GM12878 (cell line): ENCODE measurements around the gene NAT9. TPM values are rescaled to one million over a fixed set of nuclear protein-coding genes. Genes with fewer than 3 reads are reported as not detected.

Source experiments
- ATAC-seq: fragments of 200-7000 bp; cut with Tn5 transposase; 3 replicates; pipeline ENCODE4 v1.9.1; 2020; ENCODE audit warnings: mild to moderate bottlenecking, moderate library complexity
- Bru-seq: library from RNA; stranded (reverse); fragments of 400-500 nt; gene quantifications from one replicate; lab custom pipeline; 2021; lab: Mats Ljungman, UMichigan
- BruChase-seq, 2 experiments: library from RNA; stranded (reverse); fragments of 400-500 nt; gene quantifications; one replicate each; lab custom pipeline; 2021; lab: Mats Ljungman, UMichigan
- BruUV-seq: library from RNA; stranded (reverse); fragments of 400-500 nt; replicated peaks from 2 replicates; lab custom pipeline; 2021; lab: Mats Ljungman, UMichigan
- CTCF ChIA-PET: fragments of 300-600 bp; sonication (Branson Sonifier 250); formaldehyde crosslinking; extraction: SDS; loops from one replicate; lab custom pipeline; 2021; ENCODE audit warnings: inconsistent platforms; lab: Yijun Ruan, JAX
- POLR2A ChIA-PET: fragments of 350-600 bp; formaldehyde crosslinking; extraction: SDS; loops from one replicate; lab custom pipeline; 2021; ENCODE audit warnings: inconsistent platforms; lab: Charles Lee
- RAD21 ChIA-PET: fragments of 300-600 bp; sonication (Branson Sonifier 250); formaldehyde crosslinking; loops from one replicate; lab custom pipeline; 2023; ENCODE audit warnings: antibody characterized with exemption; ENCODE audit not compliant: unreplicated experiment; lab: Charles Lee
- SMC1A ChIA-PET: fragments of 300-600 bp; sonication (Branson Sonifier 250); formaldehyde crosslinking; loops from one replicate; lab custom pipeline; 2023; ENCODE audit not compliant: unreplicated experiment, uncharacterized antibody; lab: Charles Lee
- DNase-seq: peaks from one replicate; pipeline ENCODE4 v3.0.0-alpha.2; 2011; ENCODE audit warnings: low read depth, low spot score
- FAIRE-seq: peaks from 3 replicates; lab custom pipeline; 2011; peaks lifted over from hg19 to GRCh38; lab: Jason Lieb, UNC
- H2AFZ ChIP-seq: 2 replicates; pipeline ENCODE4 v1.6.0; 2011; ENCODE audit warnings: low read depth, low read length, control low read depth; ENCODE audit not compliant: control insufficient read depth
- H3K27ac ChIP-seq: 2 replicates; pipeline ENCODE4 v1.5.1; 2011; ENCODE audit warnings: control low read depth; ENCODE audit not compliant: control insufficient read depth, insufficient read depth
- H3K27me3 ChIP-seq, 2 experiments: replicated peaks in 1 of 2; 2 replicates each; pipeline versions ENCODE4 v1.6.0 to v1.6.1; 2011; ENCODE audit warnings: low read length in 1 of 2; ENCODE audit not compliant: control insufficient read depth in 2 of 2, insufficient read depth in 2 of 2
- H3K36me3 ChIP-seq, 2 experiments: 2 replicates each; pipeline ENCODE4 v1.5.1; 2011; ENCODE audit warnings: low read length in 1 of 2; ENCODE audit not compliant: control insufficient read depth in 2 of 2, insufficient read depth in 2 of 2
- H3K4me1 ChIP-seq: 2 replicates; pipeline ENCODE4 v1.6.1; 2011; ENCODE audit warnings: mild to moderate bottlenecking, low read length, moderate library complexity, mixed read lengths; ENCODE audit not compliant: control insufficient read depth, insufficient read depth
- H3K4me2 ChIP-seq: 2 replicates; pipeline ENCODE4 v1.6.0; 2011; ENCODE audit warnings: control low read depth; ENCODE audit not compliant: control insufficient read depth, insufficient read depth
- H3K4me3 ChIP-seq: fragments of 200-600 bp; sonication (generic); 2 replicates; pipeline ENCODE4 v1.5.1; 2016
- H3K79me2 ChIP-seq: 2 replicates; pipeline ENCODE4 v1.6.0; 2011; ENCODE audit warnings: low read length; ENCODE audit not compliant: control insufficient read depth, insufficient read depth
- H3K9ac ChIP-seq: 2 replicates; pipeline ENCODE4 v1.8.0; 2011; ENCODE audit warnings: low read length, control low read depth, mixed read lengths; ENCODE audit not compliant: control insufficient read depth, insufficient read depth
- H3K9me3 ChIP-seq: replicated peaks from 3 replicates; pipeline ENCODE4 v1.5.1; 2011; ENCODE audit warnings: mild to moderate bottlenecking, low read length; ENCODE audit not compliant: control insufficient read depth, insufficient read depth
- H4K20me1 ChIP-seq: 2 replicates; pipeline ENCODE4 v1.6.0; 2011; ENCODE audit not compliant: control insufficient read depth, insufficient read depth
- CEBPZ ChIP-seq: fragments of 150-350 bp; IDR thresholded peaks from 2 replicates; pipeline ENCODE4 v1.6.1; 2016; ENCODE audit warnings: low read depth, low read length
- CHD2 ChIP-seq: IDR thresholded peaks from 2 replicates; pipeline ENCODE4 v1.6.1; 2011; ENCODE audit warnings: low read depth, low read length, improper control_type of control experiment, borderline replicate concordance
- EGR1 ChIP-seq, 2 experiments: IDR thresholded peaks; 1 replicate in 1 of 2; 2 replicates in 1 of 2; pipeline ENCODE4 v1.6.1; 2011 to 2012; ENCODE audit warnings: low read depth in 2 of 2, low read length in 2 of 2, borderline replicate concordance in 1 of 2, mild to moderate bottlenecking in 1 of 2, moderate library complexity in 1 of 2
- EZH2 ChIP-seq: IDR thresholded peaks from 2 replicates; pipeline ENCODE4 v1.6.1; 2012; ENCODE audit warnings: low read depth, mild to moderate bottlenecking, control low read depth, inconsistent platforms, low read length, borderline replicate concordance; ENCODE audit not compliant: control insufficient read depth
- FOXM1 ChIP-seq: IDR thresholded peaks from 2 replicates; pipeline ENCODE4 v1.6.1; 2012; ENCODE audit warnings: low read depth, mild to moderate bottlenecking, inconsistent platforms, low read length, moderate library complexity
- HDAC2 ChIP-seq: fragments of 200-600 bp; sonication (generic); IDR thresholded peaks from 2 replicates; pipeline ENCODE4 v1.6.1; 2017
- HDGF ChIP-seq: fragments of 450-650 bp; IDR thresholded peaks from 2 replicates; pipeline ENCODE4 v1.6.1; 2016; ENCODE audit warnings: antibody characterized with exemption
- IKZF1 ChIP-seq: fragments of 450-650 bp; conservative IDR thresholded peaks from 2 replicates; pipeline ENCODE4 v1.6.1; 2017; ENCODE audit warnings: antibody characterized with exemption, mild to moderate bottlenecking
- IKZF2 ChIP-seq, 2 experiments: fragments of 450-650 bp; IDR thresholded peaks; 2 replicates each; pipeline ENCODE4 v1.6.1; 2017; ENCODE audit warnings: mild to moderate bottlenecking in 2 of 2, moderate library complexity in 2 of 2
- NR2C1 ChIP-seq: fragments of 450-650 bp; IDR thresholded peaks from 2 replicates; pipeline ENCODE4 v1.6.1; 2017; ENCODE audit warnings: antibody characterized with exemption, mild to moderate bottlenecking, moderate library complexity
- SUPT20H ChIP-seq: IDR thresholded peaks from 2 replicates; pipeline ENCODE4 v1.6.1; 2011; ENCODE audit warnings: low read depth, mild to moderate bottlenecking, low read length, moderate library complexity, borderline replicate concordance; ENCODE audit not compliant: control insufficient read depth
- USF2 ChIP-seq: IDR thresholded peaks from 2 replicates; pipeline ENCODE4 v1.6.1; 2011; ENCODE audit warnings: low read depth, low read length, improper control_type of control experiment, borderline replicate concordance
- WGBS: methylation state at CpG from one replicate; pipeline ENCODE4 v1.1.6; 2016; ENCODE audit warnings: low lambda C conversion rate; ENCODE audit not compliant: insufficient replicate concordance, insufficient coverage; ENCODE audit errors: missing lambda C conversion rate; 5-methylcytosine and 5-hydroxymethylcytosine counted together
- in situ Hi-C: fragments of 300-500 bp; cut with MboI; formaldehyde crosslinking; loops from 9 replicates; pipeline ENCODE4 v1.14.3; 2018; ENCODE audit warnings: mixed read lengths
- intact Hi-C: fragments of 100-400 bp; cut with micrococcal nuclease; formaldehyde crosslinking; loops from one replicate; pipeline ENCODE4 v1.14.2; 2022; ENCODE audit not compliant: unreplicated experiment
- long read RNA-seq, 2 experiments: library from polyadenylated mRNA; unstranded; transcript quantifications; one replicate each; pipeline ENCODE4 v2.0.0, GENCODE V29; 2019 to 2020
- polyA minus RNA-seq, 3 experiments: library from RNA; depleted of rRNA, polyadenylated mRNA; stranded (reverse); fragments of >200 nt; gene quantifications; 2 replicates each; pipeline ENCODE4 v1.2.3, GENCODE V29; 2011
- polyA plus RNA-seq, 11 experiments: library from polyadenylated mRNA; depleted of rRNA in 4 of 11; unstranded in 6 of 11; stranded (reverse) in 5 of 11; fragments of >200 nt; fragmentation: Nextera tagmentation in 4 of 11; fragmentation: Illumina TruSeq in 1 of 11; extraction: Ambion mirVana in 4 of 11; extraction: Trizol in 1 of 11; gene quantifications; 1 replicate in 1 of 11; 2 replicates in 10 of 11; pipeline versions ENCODE4 v1.2.1 to v1.2.3, GENCODE V29; 2011 to 2016; ENCODE audit warnings: inconsistent platforms in 2 of 11, missing spikeins in 2 of 11, low read depth in 1 of 11
- total RNA-seq, 4 experiments: library from RNA; depleted of rRNA in 3 of 4; stranded (reverse); fragments of >200 nt in 3 of 4; fragmentation: Illumina TruSeq in 1 of 4; extraction: Trizol in 1 of 4; gene quantifications; 2 replicates each; pipeline versions ENCODE4 v1.2.1 to v1.2.3, GENCODE V29; 2013 to 2021

NAT9 gene
- total RNA-seq (2013; cell fraction: nucleolus; rRNA removed), result 68.1 and 91.4 TPM in 2 replicates
- total RNA-seq (2014; rRNA removed) (16.3 and 16.7 TPM in 2 replicates), total RNA-seq (2014; rRNA removed; fragmentation: Illumina TruSeq; extraction: Trizol) (27.5 and 28.0 TPM in 2 replicates), total RNA-seq (2021) (44.8 and 45.3 TPM in 2 replicates), polyA plus RNA-seq (2011; rRNA removed) (23.2 and 26.7 TPM in 2 replicates), polyA plus RNA-seq (2014; fragmentation: Illumina TruSeq; extraction: Trizol) (17.9 and 26.4 TPM in 2 replicates), polyA plus RNA-seq (2014; fragmentation: Nextera tagmentation; extraction: Ambion mirVana) (1 to 10 TPM; 3.5 to 4.5 TPM), polyA plus RNA-seq (2014; rRNA removed) (43.2 and 46.4 TPM in 2 replicates), polyA plus RNA-seq (2016; fragmentation: Nextera tagmentation; extraction: Ambion mirVana) (10 to 100 TPM; 33.9 to 36.4 TPM), polyA minus RNA-seq (2011; rRNA and poly(A)+ RNA removed) (18.9 and 36.0 TPM in 2 replicates), Bru-seq, nascent RNA (percentile 80 among the genes with signal in this experiment), BruChase-seq, experiment 1, labeled RNA remaining after a 6-hour chase (percentile 80 among the genes with signal in this experiment), BruChase-seq, experiment 2, labeled RNA remaining after a 2-hour chase (percentile 83 among the genes with signal in this experiment)
- 36.0 TPM for polyA plus RNA-seq (2011; ENCODE audit: low read depth)
- 31.5 and 40.8 TPM in 2 replicates for polyA plus RNA-seq (2011; cell fraction: cytosol; rRNA removed)
- 150 and 164 TPM in 2 replicates for polyA plus RNA-seq (2011; cell fraction: nucleus; rRNA removed)
- polyA plus RNA-seq (2012), result 40.0 and 45.4 TPM in 2 replicates
- 6.5 and 9.3 TPM in 2 replicates for polyA minus RNA-seq (2011; cell fraction: cytosol; rRNA and poly(A)+ RNA removed)
- polyA minus RNA-seq (2011; cell fraction: nucleus; rRNA and poly(A)+ RNA removed), result 29.6 and 34.8 TPM in 2 replicates
- long read RNA-seq, experiment 1, transcript NAT9-210 (7 exons, 1,860 nt), result major isoform, 8 of 28 reads
- long read RNA-seq, experiment 1, transcript NAT9-201 (7 exons, 1,875 nt), result major isoform, 8 of 28 reads
- long read RNA-seq, experiment 1, partial matches to known transcripts, result 6 of 28 reads
- long read RNA-seq, experiment 1, other reads (novel, unspliced or antisense), result 6 of 28 reads
- long read RNA-seq, experiment 2, transcript NAT9-201 (7 exons, 1,875 nt), result minor isoform, 15 of 69 reads
- long read RNA-seq, experiment 2, transcript NAT9-210 (7 exons, 1,860 nt), result major isoform, 19 of 69 reads
- long read RNA-seq, experiment 2, partial matches to known transcripts, result 6 of 69 reads
- long read RNA-seq, experiment 2, other reads (novel, unspliced or antisense), result 21 of 69 reads

- Histone ChIP-seq H3K4me2 (peak within 1 kb of the TSS; percentile 95), H2AFZ (peak within 1 kb of the TSS; percentile 91), H3K9ac (peak within 1 kb of the TSS; percentile 86), H3K27ac (peak within 1 kb of the TSS; percentile 59), H3K79me2 (peaks cover 16% of the 10 kb centered on the region), H3K27me3 (no peaks in the 10 kb centered on the region), H3K4me3 (peak within 1 kb of the TSS; percentile 73), H4K20me1 (no peaks in the 10 kb centered on the region; the same call in 1 of the 2 replicates), H3K9me3 (no peaks in the 10 kb centered on the region), H3K4me1 (peaks cover 28% of the 10 kb centered on the region), H3K36me3 (peaks cover 12 to 18% of the 10 kb centered on the region in 2 experiments; a peak in 3 of 4 replicates)
- CTCF ChIA-PET, result interaction anchor here (0.7 to 3.4 kb wide), 11 partner anchors 16 to 216 kb away, joined by 3 to 17 read pairs (median 3); partner anchors contain the start of gene RAB37
- BruUV-seq, result no TSS peak
- RAD21 ChIA-PET, result interaction anchor here (0.6 to 3.5 kb wide), 12 partner anchors 15 to 395 kb away, joined by 3 to 13 read pairs (median 4); partner anchors contain the start of genes FDXR and RAB37
- 1% methylated on average over 46 of the region's 64 CpGs for WGBS
- in situ Hi-C loops (no loop called here), intact Hi-C loops (no loop called here)
- SMC1A ChIA-PET, result interaction anchor here (0.8 to 2.9 kb wide), 7 partner anchors 16 to 184 kb away, joined by 3 to 10 read pairs (median 5); no protein-coding TSS in a partner anchor
- ATAC-seq, result peak; percentile 91
- POLR2A ChIA-PET, result interaction anchor here (0.6 to 2.3 kb wide), 14 partner anchors 16 to 1010 kb away, joined by 3 to 15 read pairs (median 5); partner anchors contain the start of gene FDXR
- DNase-seq, result peak; percentile 82
- FAIRE-seq, result peak; percentile 88
- TF ChIP-seq FOXM1 (no peak), HDGF (peak; percentile 93), CEBPZ (no peak), HDAC2 (no peak), EZH2 (no peak), IKZF1 (peak; percentile 91), CHD2 (peak; percentile 83), NR2C1 (peak; percentile 14; the same call in 1 of the 2 replicates), EGR1 (IDR thresholded peaks at IDR 0.05; ENCODE audit: borderline replicate concordance in 1 of 2, low read depth in 2 of 2, low read length in 2 of 2) (peak in 1 of 2 experiments; percentile 80; a peak in 2 of 3 replicates), IKZF2 (IDR thresholded peaks at IDR 0.05) (no peak), SUPT20H (no peak), USF2 (no peak)
Observed at GRCh38 chr17:74776044-74776962, at the start of gene NAT9. TSS of gene NAT9 (minus strand) at chr17:74776345. CDS start at chr17:74775698, 647 bp downstream.
